HG02973 (cell line): Measurements from ENCODE around the gene STXBP5.
A peak's percentile ranks its signal among the peaks of the same experiment; 100 is the strongest.

Experiments used
- ATAC-seq: cut with Tn5 transposase; IDR thresholded peaks from one replicate; pipeline ENCODE4 v1.9.1; 2021; ENCODE audit warnings: moderate library complexity; ENCODE audit not compliant: unreplicated experiment

STXBP5 gene

DNA sequence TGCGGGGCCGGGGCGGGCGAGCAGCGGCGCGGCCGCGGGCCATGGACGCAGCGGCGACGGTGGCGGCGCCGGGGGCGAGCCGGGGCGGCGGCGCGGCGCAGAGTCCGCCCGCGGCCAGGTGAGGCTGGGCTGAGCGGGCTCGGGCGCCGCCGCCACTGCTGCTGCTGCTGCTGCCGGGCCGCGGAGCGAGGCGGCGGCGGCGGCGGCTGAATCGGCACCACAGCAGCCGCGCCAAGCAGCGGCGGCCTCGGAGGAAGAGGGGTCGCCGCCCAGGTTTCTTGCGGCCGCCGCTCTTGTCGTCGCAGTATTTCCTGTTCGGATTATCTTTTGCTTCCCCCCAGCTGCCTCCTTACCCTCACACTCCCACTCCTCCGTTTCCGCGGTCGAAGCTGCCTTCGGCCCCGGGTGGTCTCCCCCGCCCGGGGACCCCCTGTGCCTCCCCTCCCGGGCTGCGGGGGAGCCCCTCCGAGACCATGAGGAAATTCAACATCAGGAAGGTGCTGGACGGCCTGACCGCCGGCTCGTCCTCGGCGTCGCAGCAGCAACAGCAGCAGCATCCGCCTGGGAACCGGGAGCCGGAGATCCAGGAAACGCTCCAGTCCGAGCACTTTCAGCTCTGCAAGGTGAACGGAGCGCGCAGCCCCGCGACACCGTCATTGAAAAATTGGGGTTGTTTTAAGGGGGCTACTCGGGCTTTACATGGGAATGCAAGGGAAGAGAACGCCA is at the start of gene STXBP5:
Gene STXBP5 (plus strand): TSS at position 358 of the 726 bp plus-strand sequence. CDS start 116 bp downstream, at position 474.
- ATAC-seq, result peak; percentile 22

DNA sequence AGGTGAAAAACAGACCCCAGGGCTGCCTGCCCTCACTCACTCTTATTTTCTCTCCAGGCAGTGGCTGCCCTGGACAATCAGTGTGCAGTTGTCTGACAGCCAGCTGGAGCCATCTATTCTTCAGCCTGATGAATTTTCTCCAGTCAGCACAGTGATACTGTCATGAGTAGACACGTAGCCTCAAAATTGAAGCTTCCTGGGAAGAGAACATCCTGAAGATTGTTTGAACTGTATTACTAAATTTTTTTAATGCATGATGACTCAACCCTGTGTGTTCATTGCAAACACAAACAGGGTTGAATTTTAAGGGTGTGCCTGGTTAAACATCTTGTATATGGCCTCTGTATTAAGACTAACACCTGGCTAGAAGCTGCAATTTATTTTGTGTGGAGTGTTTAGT is 49.8 kb upstream of the STXBP5 start:
- ATAC-seq, result no peak

GRCh38 chr6:147156218-147156617 is 48.0 kb upstream of the STXBP5 start:
- ATAC-seq, result no peak

GRCh38 chr6:147156799-147157382 is 47.3 kb upstream of the STXBP5 start:
- ATAC-seq, result no peak

- ATAC-seq, result no peak
These were observed 46.3 kb upstream of the STXBP5 start for GRCh38 chr6:147157930-147158329.

DNA sequence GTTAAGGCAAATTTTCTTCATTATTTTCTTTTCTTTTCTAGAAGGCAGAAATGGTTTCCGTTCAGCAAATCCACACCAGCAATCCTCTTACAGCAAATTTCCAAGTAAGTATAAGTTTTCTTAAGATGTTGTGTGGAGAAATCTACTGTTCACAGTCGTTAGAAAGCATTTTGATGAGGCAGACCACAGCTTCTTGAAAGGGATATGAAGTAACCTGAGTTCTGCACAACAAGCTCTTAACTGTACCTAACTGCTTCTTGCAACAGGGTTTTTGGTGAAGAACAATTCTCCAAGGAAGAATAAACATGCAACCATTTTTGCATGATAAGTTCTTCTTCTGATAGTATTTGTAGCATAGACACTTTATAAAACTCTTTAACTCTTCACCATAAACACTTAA is 45.3 kb upstream of the STXBP5 start:
- ATAC-seq, result no peak

- ATAC-seq, result no peak
These were observed 44.5 kb upstream of the STXBP5 start for GRCh38 chr6:147159536-147160374.

GRCh38 chr6:147160593-147160992 is 43.6 kb upstream of the STXBP5 start:
- ATAC-seq, result no peak

GRCh38 chr6:147161253-147161973 is 42.8 kb upstream of the STXBP5 start:
- no peak for ATAC-seq

DNA sequence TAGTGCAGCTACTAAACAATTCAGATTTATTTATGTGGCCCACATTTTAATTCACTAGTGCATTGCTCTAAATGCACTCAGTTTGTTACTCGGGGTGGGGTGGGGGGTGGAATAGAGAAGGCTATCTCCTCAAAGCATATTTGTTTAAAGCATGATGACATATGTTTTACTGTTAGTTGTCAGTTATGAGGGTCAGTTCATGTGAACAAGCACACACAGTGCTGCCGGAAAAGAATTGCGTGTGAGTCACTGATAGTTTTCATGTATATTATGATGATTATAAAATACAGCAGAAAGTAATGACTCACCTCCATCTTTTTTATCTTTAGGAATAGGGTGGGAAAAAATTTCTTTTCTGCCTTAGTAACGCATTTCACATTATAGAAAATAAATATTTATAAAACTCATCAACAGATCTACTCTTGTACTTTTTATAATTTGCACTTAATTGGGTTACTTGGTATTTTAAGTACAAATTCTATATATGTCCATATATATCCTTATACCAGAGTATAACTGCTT is 42.2 kb upstream of the STXBP5 start:
- ATAC-seq, result no peak

DNA sequence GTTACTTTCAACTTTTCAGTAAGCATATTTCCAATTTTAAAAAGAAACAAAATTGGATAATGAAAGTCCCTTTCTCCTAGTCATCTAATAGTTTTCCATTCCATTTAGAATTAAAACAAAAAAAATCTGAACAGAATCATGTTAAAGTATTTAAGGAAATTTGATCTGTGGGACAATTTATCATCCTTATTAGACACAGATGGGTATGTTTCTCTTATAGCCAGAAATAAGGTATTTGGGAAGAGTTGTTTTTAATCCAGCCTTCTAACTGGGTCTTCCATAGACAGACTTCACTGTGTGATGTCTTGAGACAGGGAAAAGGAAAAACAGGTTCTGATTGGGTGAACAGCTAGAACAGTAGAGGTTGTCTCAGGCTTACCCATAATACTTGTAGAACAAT is 39.5 kb upstream of the STXBP5 start:
- no peak for ATAC-seq

GRCh38 chr6:147166360-147166944 is 37.8 kb upstream of the STXBP5 start:
- no peak for ATAC-seq

DNA sequence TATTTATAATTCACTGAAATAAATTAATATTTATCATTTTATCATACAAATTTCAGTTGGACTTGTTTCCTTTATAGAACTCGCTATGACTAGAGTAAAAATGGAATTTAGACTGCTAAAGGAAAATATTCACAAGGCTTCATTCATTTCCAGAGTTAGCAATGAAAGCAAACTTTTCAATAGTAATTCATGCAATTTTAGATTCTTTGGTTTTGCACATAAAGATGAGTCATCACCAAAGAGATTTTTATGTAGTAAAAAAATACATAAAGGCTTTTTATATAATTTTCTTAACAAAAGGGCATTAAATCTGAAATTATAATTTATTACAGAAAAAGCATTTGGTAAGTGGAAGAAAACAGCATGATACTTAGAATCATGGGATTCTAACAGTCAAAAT is 37.2 kb upstream of the STXBP5 start:
- no peak for ATAC-seq

GRCh38 chr6:147167576-147168461 is 36.4 kb upstream of the STXBP5 start:
- no peak for ATAC-seq

DNA sequence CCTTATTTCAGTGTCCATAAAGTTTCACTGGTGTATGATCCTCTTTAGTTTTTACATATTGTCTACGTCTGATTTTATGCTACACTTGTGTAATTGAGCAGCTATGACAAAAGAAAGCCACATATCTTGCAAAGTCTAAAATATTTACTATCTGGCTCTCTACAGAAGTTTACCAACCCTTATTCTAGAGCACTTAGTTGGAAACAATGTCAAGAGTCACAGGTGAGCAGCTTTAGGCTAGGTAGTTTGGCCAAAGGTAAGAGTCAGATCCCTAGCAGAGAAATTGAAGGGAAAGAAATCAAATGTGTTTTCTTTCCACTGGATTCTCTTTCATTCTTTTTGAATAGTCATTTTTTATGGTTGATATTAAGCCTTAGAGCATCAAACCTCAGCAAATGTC is 34.7 kb upstream of the STXBP5 start:
- ATAC-seq, result no peak

- no peak for ATAC-seq
These were observed 33.9 kb upstream of the STXBP5 start for GRCh38 chr6:147170269-147170668.

- no peak for ATAC-seq
These were observed 31.1 kb upstream of the STXBP5 start for GRCh38 chr6:147173140-147173539.

- ATAC-seq, result no peak
These were observed 30.4 kb upstream of the STXBP5 start for GRCh38 chr6:147173675-147174308.

- no peak for ATAC-seq
These were observed 27.4 kb upstream of the STXBP5 start for GRCh38 chr6:147176795-147177194.
